Tibial artery (tissue), 4 donors: ENCODE data around the gene APOA4.

Experiments
- DNase-seq, 2 donors: peaks; one replicate each; pipeline ENCODE4 v3.0.0-alpha.2; 2019
- H3K27ac ChIP-seq, 2 donors: fragments of 200-600 bp; sonication (generic) in 1 of 2; 1 replicate in 1 of 2; 2 replicates in 1 of 2; pipeline ENCODE4 v1.5.1; 2018 to 2019; ENCODE audit warnings: mild to moderate bottlenecking in 1 of 2
- H3K27me3 ChIP-seq, 2 donors: fragments of 200-600 bp; sonication (generic) in 1 of 2; one replicate each; pipeline versions ENCODE4 v1.5.1 to v1.6.0; 2016 to 2019
- H3K36me3 ChIP-seq, 3 donors: fragments of 200-600 bp; sonication (generic) in 2 of 3; one replicate each; pipeline ENCODE4 v1.5.1; 2016 to 2019; ENCODE audit warnings: mild to moderate bottlenecking in 2 of 3
- H3K4me1 ChIP-seq, 4 donors: fragments of 200-600 bp; sonication (generic) in 2 of 4; 1 replicate in 3 of 4; 2 replicates in 1 of 4; pipeline ENCODE4 v1.5.1; 2016 to 2019
- H3K4me3 ChIP-seq, 2 donors: fragments of 200-600 bp; sonication (generic) in 1 of 2; 1 replicate in 1 of 2; 2 replicates in 1 of 2; pipeline ENCODE4 v1.5.1; 2018 to 2019; ENCODE audit warnings: mild to moderate bottlenecking in 2 of 2
- H3K9me3 ChIP-seq, 3 donors: fragments of 200-600 bp; sonication (generic) in 1 of 3; one replicate each; pipeline ENCODE4 v1.5.1; 2016 to 2019
- intact Hi-C: fragments of 100-400 bp; cut with DNase I; formaldehyde crosslinking; loops from one replicate; pipeline ENCODE4 v1.15.0; 2023; ENCODE audit warnings: low total_unique reads
- TF ChIP-seq, protein P1 (sequence below), 2 experiments: fragments of 200-600 bp in 1 of 2; fragments of 450-650 bp in 1 of 2; IDR thresholded peaks; one replicate each; pipeline ENCODE4 v1.5.1; 2017 to 2019; ENCODE audit warnings: antibody characterized with exemption in 2 of 2, mild to moderate bottlenecking in 1 of 2, moderate library complexity in 1 of 2

The APOA4 gene

DNA sequence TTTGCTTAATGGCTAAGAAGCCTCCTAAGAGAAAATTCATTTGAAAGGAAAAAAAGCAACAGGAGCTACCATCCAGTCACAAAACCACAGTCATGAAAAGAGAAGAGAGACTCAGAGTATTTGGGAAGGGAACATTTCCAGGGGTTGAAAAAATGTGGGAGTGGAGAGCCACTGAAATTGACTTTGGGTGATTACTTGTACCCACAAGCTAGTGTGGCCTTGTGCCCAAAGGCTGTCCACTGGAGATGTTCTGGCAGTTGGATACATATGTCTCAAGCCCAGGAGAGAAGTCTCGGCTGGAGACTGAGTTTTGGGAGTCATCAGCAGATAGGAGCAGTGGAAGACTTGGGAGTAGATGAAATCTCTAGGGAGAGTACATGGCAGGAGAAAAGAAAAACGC, 28.3 kb downstream of the APOA4 start:
- intact Hi-C loops = loop anchor here (5.0 kb wide), 2 partner anchors 42 to 312 kb away; partner anchors contain the start of gene APOA1
- no peak for DNase-seq
- TF ChIP-seq, protein P1, sequence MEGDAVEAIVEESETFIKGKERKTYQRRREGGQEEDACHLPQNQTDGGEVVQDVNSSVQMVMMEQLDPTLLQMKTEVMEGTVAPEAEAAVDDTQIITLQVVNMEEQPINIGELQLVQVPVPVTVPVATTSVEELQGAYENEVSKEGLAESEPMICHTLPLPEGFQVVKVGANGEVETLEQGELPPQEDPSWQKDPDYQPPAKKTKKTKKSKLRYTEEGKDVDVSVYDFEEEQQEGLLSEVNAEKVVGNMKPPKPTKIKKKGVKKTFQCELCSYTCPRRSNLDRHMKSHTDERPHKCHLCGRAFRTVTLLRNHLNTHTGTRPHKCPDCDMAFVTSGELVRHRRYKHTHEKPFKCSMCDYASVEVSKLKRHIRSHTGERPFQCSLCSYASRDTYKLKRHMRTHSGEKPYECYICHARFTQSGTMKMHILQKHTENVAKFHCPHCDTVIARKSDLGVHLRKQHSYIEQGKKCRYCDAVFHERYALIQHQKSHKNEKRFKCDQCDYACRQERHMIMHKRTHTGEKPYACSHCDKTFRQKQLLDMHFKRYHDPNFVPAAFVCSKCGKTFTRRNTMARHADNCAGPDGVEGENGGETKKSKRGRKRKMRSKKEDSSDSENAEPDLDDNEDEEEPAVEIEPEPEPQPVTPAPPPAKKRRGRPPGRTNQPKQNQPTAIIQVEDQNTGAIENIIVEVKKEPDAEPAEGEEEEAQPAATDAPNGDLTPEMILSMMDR (IDR thresholded peaks at IDR 0.05) = no peak

DNA sequence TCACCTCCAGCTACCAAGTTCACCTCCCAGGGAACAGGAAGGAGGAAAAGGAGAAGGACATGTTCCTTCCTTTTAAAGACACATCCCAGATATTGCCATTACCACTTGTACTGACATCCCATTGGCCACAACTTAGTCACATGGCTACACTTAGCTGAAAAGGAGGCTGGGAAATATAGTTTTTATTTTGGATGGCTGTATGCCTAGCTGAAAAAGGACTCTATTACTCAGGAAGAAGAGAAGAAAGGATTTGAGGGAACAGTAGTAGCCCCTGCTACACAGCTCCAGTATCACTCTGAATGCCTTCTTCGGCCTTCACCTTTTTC, 29.4 kb downstream of the APOA4 start:
- H3K27ac ChIP-seq = no peak overlapping the region
- H3K27me3 ChIP-seq = peaks cover 0 to 3% of the 10 kb centered on the region in 2 donors
- no peaks in the 10 kb centered on the region for H3K9me3 ChIP-seq
- no peak overlapping the region for H3K4me3 ChIP-seq
- no peak for DNase-seq
- intact Hi-C loops = loop anchor here (5.0 kb wide), 2 partner anchors 44 to 314 kb away; partner anchors contain the start of gene APOA1
- TF ChIP-seq, protein P1 (IDR thresholded peaks at IDR 0.05) = no peak
- peaks cover 0 to 10% (median 5%) of the 10 kb centered on the region in 4 donors for H3K4me1 ChIP-seq
- no peaks in the 10 kb centered on the region for H3K36me3 ChIP-seq

More for the DNA sequence above, 28.3 kb downstream of the APOA4 start:
- peaks cover 0 to 8% (median 4%) of the 10 kb centered on the region in 4 donors for H3K4me1 ChIP-seq
- no peaks in the 10 kb centered on the region for H3K36me3 ChIP-seq
- no peak overlapping the region for H3K27ac ChIP-seq
- H3K27me3 ChIP-seq = peaks cover 0 to 3% of the 10 kb centered on the region in 2 donors
- H3K4me3 ChIP-seq = no peak overlapping the region
- no peaks in the 10 kb centered on the region for H3K9me3 ChIP-seq

DNA sequence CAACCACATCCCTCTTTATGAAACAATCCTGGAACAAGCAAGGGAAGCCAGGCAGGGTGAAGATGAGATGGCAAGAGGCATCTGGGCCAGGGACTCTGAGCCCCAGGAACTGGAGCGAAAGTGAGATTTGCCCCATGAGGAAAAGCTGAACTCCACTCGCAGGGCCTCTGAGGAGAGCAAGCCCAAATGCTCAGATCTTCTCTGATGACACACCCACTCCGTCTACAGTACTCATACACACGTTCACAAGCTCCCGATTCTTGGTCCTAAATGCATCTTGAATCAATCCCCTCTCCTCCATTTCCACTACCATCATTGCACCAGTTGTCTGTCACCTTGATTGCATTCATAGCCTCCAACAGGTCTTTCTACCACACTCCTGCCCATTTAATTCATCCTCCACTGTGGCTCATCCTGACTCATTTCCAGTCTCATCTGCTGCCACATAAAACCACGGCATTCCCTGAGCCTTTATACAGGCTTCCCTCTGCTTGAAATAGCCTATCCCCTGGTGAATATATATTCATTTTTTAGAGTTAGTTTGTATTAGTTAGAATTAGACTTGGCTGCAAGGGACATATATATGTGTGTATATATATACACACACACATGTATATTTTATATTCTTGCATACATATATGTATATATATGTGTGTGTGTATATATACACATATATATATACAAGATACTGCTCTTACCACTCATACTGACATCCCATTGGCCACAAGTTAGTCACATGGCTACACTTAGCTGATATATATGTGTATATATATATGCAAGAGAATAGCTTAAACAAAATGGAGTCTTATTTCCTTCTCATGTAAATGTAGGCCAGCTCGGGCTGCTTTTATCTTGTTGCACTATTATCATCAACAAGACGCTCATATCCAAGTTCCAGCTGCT, 30.0 kb downstream of the APOA4 start:
- intact Hi-C loops = loop anchor here (5.0 kb wide), 2 partner anchors 44 to 314 kb away; partner anchors contain the start of gene APOA1

DNA sequence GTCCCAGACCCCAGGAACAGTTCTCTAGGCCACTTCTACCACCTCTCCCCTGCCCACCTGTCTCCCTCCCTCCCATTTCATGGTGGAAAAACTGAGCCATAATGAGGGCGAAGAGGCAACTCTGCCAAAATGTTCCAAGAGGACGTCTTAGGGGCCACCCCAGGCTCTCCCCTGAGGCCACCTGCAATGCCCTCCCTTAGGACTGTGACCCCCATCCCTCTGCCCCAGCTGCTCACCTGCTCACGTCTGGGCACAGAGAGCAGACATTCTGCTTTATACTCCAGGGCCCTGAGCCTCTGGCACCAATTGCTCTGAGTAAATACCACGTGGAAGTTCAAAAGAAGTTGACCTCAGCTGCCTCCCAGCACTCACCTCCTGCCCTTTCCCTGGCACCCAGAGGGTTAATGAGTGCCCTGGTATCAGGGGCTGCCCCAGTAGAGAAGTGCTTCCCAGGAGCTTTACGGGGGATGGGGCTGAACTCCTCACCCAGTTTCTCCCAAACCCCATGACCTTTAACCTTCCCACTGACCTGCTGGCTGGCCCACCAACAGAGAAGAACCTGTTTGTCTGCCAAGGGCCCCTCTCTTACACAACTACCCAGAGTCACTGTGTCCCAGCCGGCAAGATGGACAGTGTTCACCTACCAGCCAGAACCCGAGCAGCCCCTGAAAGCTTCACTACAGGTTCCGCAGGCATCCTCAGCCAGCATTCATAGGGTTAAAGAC, 30.8 kb downstream of the APOA4 start:
- no peak overlapping the region for H3K4me3 ChIP-seq
- H3K36me3 ChIP-seq = no peaks in the 10 kb centered on the region
- intact Hi-C loops = loop anchor here (5.0 kb wide), 2 partner anchors 45 to 315 kb away; partner anchors contain the start of gene APOA1
- H3K4me1 ChIP-seq = peaks cover 0 to 21% (median 11%) of the 10 kb centered on the region in 4 donors
- DNase-seq = no peak
- H3K9me3 ChIP-seq = no peaks in the 10 kb centered on the region
- no peak overlapping the region for H3K27ac ChIP-seq
- peaks cover 0 to 3% of the 10 kb centered on the region in 2 donors for H3K27me3 ChIP-seq
- TF ChIP-seq, protein P1 (IDR thresholded peaks at IDR 0.05) = no peak

More for the DNA sequence above, 30.0 kb downstream of the APOA4 start:
- Histone ChIP-seq H3K27ac (no peak overlapping the region), H3K4me1 (peaks cover 0 to 16% (median 10%) of the 10 kb centered on the region in 4 donors), H3K27me3 (peaks cover 0 to 3% of the 10 kb centered on the region in 2 donors), H3K36me3 (no peaks in the 10 kb centered on the region), H3K4me3 (no peak overlapping the region), H3K9me3 (no peaks in the 10 kb centered on the region)
- no peak for DNase-seq
- TF ChIP-seq, protein P1 (IDR thresholded peaks at IDR 0.05) = no peak

DNA sequence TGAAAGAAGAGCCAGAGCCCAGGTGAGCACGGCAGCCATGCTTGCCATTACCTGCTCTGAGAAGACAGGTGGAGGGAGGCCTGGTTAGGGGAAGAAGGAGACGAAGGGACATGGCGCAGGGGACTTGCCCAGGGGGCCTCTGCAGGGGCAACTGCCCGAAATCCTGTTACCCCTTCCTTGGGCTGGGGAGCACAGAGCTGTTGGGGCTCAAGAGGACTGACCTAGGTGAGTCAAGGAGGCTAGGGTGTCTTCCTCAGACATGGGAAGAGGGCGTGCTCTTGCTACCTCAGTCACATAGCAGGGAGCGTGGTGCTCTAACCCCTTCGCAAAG, 31.3 kb downstream of the APOA4 start, which contains the start of gene APOA5:
TSS of gene APOA5 (minus strand) at position 67 of the 331 bp plus-strand sequence. CDS start at position 48, 19 bp downstream.
- Histone ChIP-seq H3K27me3 (peaks cover 0 to 3% of the 10 kb centered on the region in 2 donors), H3K9me3 (no peaks in the 10 kb centered on the region), H3K27ac (no peak within 1 kb of the TSS), H3K36me3 (no peaks in the 10 kb centered on the region), H3K4me3 (no peak within 1 kb of the TSS), H3K4me1 (peaks cover 0 to 27% (median 16%) of the 10 kb centered on the region in 4 donors)
- no peak for DNase-seq
- TF ChIP-seq, protein P1 (IDR thresholded peaks at IDR 0.05) = no peak
- intact Hi-C loops = loop anchor here (5.0 kb wide), 2 partner anchors 46 to 316 kb away; partner anchors contain the start of gene APOA1
